ENCODE data around the gene UBXN1.

UBXN1 gene, protein sequence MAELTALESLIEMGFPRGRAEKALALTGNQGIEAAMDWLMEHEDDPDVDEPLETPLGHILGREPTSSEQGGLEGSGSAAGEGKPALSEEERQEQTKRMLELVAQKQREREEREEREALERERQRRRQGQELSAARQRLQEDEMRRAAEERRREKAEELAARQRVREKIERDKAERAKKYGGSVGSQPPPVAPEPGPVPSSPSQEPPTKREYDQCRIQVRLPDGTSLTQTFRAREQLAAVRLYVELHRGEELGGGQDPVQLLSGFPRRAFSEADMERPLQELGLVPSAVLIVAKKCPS

DNA sequence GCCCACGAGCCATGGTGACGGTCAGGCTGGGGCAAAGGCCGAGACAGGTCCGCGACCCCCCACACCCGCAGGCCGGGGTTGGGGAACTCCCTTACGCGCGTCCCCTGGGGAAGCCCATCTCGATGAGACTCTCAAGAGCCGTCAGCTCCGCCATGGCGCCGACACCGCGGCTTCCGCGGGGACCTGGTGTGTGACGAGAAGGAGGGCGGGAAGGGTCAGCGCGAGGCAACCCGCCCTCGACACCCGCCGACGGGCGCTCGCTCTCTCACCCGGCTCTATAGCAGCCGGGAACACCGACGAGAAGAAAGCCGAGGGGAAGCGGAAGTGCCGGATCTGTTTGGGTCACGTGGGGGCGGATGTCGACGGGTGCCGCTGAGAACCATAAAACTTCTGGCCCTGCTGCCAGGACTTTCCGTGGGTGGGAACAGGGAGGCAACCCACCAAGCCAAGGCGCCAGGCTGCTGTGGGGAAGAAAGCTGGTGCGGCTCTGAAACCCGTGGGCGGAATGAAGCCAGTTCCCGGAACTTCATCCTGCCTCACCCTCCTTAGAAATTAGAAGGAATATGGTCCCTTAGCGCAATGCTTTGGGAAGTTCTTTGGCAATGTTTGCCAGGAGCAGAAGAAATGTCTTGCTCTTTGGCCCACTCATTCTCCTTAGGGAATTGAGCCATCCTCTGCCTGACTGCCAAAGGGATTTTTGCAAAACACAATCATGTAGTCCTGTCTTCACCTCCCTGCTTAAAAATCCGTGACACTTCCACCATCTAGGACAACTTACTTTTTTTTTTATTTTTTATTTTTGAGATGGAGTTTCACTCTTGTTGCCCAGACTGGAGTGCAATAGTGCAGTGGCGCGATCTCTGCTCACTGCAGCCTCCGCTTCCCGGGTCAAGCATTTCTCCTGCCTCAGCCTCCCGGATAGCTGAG lies at the start of gene UBXN1:
Gene UBXN1 (minus strand): TSS at position 304 of the 927 bp plus-strand sequence. CDS start 150 bp downstream, at position 154.
- DNase-seq: peak; percentile 78 to 82

DNA sequence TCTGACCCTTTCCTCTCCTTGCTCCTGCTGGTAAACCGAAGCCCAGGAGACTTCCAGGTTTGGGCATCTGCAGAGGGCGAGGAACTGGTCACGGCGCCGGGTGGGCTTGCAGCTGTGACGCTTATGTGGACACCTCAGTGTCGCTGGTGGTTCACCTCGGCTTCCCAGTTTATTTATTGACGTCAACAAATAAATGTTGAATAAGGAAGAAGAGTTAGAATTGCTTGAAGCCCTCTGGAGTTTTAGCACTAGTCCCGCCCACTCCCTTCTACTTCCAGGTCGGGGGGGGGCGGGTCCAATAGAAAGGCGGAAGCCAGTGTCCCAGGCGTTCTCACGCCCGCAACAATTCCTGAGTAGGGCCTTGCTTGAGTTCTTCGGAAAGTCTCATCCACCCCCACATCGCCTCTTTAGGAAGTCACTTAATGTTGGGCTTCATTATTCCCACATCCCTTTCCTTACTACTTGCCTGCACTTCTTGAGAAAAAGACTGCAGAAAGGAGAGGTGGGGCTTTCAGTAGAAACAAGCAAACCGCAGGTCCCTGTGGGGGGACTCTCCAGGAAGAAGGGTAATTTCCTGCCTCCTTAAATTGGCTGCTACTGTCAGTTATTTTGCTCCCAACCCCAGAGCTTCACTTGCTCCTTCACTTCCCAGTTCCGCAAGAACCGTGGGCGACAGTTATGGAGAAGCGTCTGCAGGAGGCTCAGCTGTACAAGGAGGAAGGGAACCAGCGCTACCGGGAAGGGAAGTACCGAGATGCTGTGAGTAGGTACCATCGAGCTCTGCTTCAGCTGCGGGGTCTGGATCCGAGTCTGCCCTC lies 49.5 kb upstream of the UBXN1 start, which contains the start of gene TTC9C:
Gene TTC9C (plus strand): TSS at position 316 of the 818 bp plus-strand sequence. CDS start 363 bp downstream, at position 679.
- peak; percentile 78 to 80 for DNase-seq

DNA sequence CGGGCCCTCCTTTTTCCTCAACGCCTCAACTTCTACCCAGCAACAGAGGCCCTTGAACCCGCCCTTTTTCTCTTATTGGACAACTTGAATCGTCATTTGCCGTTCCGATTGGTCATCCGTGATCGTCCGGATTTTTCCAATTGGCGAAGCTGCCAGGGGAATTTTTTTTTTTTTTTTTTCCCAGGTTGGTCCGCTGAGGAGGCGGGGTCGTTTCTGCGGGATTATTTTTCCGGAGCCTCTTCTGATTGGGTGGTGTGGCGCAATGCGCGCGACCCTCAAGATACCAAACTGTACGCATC lies 48.9 kb upstream of the UBXN1 start:
- DNase-seq: peak; percentile 72 to 75

DNA sequence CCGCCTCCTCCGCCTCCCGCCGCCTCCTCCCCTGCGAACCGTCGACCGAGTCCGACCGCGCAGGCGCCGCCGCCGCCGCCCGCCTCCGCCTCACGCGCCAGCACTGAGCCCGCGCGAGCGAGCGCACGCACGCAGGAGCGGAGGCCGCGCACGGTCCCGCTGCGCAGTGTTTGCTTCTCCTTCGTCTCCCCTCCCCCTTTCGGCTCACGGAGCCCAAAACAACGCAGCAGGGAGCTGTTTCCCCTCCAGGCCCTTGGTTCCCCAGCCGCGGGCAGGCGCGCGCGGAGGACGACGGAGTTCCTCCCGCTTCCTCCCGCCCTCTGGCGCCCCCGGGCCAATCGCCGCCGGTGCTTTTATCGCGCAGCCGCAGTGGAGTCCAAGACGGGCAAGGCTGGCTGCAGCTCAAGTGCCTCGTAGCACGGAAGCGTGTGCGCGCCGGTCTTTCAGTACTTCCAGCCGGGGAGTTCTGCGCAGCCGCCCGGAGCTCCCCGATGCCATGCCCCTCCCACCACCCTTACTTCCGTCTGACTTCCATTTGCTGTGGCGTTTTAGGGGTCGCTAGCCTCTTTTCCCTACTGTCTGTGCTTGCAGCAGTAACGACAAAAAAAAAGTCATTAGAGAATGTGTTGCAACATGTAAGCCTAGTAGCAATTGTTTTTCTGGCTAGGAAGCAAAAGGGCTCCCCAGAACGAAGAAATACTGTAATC lies 48.4 kb upstream of the UBXN1 start, which contains the start of gene HNRNPUL2:
Gene HNRNPUL2 (minus strand): TSS at position 293 of the 707 bp plus-strand sequence. CDS start 301 bp downstream, outside the sequence.
- DNase-seq: peak; percentile 96 to 98

DNA sequence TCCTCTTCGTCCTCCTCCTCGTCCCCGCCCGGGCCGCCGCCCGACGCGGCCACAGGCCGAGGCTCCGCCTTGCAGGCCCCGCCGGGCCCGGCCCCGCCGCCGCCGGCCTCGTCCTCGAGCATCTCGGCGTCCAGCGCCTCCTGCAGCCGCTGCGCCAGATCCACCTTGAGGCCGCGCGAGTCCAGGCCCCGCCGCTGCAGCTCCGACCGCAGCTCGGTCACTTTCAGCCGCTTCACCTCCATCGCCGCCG lies 48.0 kb upstream of the UBXN1 start:
- no peak for DNase-seq

DNA sequence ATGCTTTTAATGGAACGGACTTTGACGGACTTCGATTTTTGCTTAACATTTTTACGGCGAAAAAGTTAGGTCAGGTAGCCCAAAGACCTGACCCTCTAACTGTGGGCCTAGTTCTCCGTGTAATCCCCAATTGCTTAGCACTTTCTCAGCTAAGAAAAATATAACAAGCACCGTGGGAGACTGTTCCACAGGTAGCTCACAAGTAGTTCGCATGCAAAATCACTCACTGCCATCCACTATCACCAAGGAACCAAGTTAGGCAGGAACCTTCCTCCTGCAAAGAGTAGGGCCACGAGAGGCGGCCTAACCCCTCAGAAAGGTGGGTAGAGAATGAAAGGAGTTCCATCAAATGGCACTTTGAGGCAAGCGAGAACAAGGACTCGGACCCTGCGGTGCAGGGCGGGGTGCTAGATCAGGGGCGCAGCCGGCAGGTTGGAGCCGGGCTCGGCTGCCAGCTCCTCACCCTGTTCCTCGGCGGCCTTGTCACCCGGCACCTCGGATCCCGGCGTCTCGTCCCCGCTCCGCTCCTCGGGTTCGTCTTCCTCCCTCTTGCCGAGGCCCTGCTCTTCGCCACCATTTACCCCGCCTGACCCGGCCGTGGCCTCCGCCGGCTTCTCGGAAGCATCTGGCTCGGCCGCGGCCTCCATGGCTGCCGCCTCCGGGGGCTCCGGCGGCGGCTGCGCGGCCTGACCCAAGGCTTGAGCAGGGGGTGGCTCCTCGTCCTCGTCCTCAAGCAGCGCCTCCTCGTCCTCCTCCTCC lies 47.5 kb upstream of the UBXN1 start:
- no peak for DNase-seq

DNA sequence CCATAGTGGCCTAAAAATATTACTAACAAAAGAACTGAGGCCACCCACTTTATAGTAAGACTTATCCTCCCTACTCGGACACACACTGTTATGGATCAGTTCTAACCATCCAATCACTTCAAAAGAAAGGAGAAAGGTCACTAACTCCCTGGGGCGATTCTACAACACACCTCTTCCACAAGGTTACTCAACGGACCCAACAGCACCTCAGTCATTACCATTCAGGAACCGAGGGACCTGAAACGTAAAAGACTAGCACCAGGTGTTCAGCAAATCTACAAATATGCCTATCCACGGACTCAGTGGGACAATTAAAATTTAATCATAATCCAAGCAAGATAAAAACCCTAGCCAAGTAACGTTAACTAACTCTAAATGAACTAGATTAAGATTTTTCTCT lies 46.8 kb upstream of the UBXN1 start:
- no peak for DNase-seq

DNA sequence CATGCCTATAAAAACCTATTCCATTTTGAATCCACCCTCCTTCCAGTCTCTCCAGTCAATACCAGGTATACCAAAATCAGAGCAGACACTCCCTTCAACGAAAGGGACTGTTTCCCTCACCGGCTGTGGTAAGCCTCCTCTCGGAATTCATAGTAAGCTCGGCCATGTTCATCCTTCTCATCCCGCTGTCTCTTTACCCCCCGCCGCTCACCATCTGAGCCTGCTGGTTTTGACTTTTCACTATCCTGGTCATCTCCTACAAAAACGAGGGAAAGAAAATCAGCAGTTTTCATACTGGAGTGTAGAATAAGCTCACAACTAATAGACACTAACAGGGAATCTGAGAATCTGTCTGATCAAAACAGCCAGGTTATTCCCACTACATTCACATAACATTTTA lies 45.3 kb upstream of the UBXN1 start:
- DNase-seq: no peak

DNA sequence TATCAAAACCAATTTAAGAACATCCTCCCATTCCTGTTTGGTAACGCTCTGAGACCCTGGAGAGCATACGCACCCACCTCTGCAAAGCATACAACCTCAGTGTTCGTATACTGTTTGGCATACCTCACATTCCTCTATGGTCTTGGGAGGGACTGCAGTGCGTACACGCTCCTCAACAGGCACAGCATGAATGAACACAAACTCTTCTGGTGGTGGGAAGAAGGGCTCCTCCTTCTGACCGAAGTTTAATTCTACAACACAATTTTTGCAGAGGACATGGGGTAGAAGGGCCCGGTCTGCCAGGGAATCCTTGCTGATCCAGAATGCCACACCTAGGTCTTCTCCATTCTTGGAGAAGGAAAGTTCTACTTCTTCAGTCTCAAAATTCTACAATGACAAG lies 43.1 kb upstream of the UBXN1 start:
- DNase-seq: no peak

DNA sequence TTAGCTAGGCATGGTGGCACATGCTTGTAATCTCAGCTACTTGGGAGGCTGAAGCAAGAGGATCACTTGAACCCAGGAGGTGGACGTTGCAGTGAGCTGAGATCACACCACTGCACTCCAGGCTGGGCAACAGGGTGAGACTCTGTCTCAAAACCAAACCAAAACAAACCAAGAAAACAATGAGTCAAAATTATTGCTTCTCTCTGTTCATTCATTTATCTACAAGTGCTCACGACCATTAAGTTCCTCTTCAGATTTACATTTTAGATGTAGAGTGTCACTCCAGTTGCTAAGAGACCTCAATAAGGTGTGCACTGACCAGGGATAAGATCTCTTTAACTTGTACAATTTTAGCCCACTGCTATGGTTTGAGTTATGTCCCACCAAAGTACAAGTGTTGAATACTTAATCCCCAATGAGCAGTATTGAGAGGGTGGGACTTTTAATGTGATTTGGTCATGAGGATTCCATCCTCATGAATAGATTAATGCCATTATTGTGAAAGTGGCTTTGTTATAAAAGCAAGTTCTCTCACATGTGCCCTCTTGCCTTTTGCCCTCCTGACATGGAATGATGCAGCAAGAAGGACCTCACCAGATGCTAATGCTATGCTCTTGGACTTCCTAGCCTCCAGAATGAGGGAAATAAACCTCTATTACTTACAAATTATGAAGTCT lies 40.6 kb upstream of the UBXN1 start:
- no peak for DNase-seq

DNA sequence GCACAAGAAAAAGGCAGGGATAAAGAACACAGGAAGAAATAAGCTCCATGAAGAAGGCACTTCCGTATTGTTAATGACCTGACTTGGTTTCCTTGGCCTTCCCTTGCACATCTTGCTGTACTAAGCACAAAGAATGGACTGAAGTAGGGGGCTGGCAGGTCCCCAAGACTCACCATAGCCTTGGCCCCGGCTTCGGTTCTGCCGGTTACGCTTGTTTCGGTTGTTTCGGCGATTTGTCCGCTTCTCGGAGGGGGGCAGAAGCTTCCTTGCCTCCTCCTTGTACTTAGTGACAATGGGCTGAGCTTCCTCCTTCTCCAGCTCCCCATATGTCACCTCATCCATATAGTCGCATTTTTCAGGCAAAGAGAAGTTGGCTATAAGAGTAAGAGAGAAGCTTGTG lies 37.9 kb upstream of the UBXN1 start:
- no peak for DNase-seq

DNA sequence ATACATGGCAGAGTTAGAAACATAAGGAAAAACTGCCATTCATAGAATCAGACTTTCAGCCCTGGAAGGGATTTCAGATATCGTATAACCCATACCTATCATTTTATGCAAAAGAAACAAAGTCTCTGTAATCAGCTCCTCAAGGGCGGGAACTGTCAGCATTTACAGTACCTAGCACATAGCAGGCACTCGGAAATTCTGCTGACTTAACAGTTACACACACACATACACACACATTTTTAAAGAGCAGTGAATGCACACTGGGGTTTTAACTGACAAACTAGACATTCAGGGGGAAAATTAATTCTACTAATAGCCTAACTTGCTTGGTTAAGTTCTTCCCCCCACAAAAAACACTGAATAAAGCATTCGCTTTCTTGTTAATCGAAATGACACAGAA lies 37.3 kb upstream of the UBXN1 start:
- DNase-seq: no peak

DNA sequence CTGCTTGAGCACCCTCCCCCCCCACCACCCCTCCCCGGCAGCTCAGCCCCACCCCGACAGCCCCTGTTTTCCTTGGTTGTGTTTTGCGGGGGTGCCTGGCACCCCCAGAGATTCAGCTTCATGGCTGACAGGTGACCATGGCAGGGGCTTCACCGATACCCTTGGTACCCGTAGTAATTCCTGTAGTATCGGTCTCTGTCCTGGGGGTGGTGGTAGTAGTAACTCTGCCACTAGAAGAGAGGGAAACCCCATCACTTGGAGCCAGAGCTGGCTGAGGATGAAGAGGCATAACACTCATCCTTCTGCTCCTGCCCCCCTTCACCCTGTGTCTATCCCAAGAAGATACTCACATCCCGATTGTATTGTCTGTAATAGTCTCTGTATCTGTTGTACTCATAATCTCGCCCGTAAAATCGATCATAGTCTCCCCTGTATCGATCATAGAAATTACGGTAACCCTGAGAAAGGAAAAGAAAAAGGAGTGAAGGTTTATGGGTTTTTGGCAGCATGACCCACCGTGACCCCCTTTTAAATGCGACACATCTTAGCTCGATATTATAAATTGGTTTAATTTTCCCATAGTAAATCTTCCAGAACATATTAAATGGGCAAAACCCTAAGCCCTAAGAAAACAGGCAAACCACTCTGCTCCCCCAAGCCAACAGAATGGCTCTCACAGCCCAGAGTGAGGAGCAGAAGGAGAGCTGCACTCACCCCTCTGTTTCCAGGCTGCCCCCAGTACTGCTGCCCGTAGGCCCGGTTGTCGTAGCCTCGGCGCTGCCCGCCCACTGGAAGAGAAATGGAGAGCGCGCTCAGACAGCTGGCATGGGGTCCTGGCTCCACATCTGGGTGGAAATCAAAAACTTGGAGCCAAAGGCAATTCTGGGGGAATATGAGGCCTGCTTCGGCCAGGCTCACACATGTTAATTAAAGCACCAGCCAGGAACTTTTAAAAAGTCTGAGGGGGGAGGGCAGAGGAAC lies 36.6 kb upstream of the UBXN1 start:
- DNase-seq: no peak

DNA sequence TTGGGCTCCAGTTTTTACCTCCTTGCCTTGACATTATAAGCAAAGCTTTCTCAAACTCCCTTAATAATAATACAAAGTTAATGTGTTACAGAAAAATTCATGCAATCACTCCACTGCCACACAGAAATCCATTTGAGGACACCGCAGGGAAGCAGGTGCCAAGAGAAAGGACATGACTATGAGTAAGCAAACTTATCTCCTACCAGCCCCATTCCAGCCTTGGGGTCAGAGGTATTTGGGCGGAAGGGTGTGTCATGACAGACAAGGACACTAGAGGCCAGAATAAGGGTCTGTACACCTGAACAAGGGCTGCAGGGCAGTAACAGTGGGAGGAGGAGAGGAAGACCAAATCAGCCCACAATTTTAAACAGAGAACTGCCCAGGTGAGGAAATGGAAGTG lies 34.5 kb upstream of the UBXN1 start:
- DNase-seq: no peak

DNA sequence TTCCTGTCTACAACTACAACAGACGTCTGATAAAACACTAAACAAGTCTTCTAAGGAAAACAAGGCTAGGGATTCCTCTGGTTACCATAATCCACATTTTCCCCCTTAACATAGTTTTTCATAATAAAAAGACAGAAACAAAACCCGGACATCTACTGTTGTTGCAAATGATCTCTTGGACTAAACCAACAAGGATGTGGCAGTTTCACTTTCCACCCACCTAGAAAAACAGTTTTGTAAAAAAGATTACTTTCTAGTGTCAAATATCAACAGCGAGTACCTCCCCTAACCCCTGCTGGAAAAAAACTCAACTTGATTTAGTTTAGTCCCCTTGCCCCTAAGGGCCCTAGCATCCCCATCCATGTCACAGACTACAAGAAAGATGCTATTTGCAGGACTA lies 34.0 kb upstream of the UBXN1 start:
- DNase-seq: no peak

DNA sequence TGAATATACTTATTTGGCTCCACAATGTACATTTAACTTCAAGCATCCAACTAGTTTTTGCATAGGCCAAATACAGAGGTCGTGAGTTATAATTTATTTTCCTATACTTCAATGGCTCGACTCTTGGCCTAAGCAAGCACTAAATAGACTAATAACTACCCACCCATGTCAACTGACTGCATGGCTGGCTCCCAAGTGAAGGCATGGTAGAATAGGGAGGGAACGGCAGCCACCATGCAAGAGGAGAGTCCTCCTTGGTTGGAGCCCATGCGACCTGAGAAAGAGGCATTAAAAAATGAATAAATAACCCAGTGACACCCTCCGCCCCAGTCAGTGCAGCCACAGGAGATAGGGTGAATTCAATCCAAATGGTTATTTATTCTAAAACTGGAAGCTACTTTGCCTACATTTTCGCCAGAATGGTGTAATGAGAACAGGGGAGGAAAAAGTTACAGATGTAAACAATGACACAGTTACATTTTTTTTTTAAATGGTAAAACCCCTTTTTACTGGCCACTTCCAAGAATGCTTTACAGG lies 33.5 kb upstream of the UBXN1 start:
- no peak for DNase-seq

DNA sequence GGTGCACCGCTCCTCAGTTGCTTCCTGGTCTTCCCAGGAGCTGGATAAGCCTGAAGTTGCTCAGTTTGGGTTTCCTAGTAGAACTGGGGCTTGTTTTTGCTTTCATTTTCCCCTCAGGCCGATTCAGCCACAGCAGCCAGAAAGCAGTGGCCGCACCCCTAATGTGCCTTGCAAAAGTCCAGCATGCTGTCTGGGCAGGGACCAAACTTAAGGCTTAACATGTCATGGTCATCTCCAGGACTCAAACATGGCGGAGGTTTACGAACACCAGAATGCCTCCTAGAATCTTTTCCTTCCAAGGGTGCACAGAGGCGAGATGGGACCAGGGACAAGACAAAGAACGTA lies 31.1 kb upstream of the UBXN1 start:
- DNase-seq: no peak

DNA sequence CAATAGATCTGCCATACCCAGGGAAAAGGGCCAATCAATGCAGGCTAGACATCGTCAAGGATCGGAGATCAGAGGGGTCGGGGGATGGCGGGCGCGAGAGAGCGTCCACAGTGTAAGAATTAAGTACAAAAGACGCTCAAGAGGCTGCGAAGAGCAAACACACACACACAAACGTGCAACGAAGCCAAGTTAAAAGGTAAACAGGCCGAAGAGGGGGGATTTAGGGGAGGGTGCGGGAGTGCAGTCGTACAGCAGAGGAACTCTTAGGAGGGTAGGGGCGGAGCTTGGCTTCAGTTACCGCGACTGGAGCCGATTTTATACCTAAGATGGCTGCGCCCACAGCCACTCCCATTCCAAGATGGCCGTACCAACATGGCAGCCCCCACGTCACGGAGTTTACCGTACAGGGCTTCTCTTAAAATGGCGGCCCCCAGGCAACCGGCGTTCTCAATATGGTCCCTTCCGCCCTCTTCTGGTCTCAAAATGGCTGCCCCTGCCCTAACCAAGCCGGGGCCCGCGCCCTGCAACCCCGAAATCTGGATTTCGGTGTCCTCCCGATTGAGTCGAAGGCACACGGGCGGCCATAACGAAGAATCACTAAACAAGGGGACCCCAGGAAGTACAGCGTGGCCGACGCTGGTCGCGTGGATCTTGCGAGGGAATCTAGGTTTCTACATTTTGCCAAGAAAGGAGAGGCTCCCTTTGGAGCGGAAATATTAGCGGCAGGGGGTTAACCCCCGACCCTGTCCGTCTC lies 30.6 kb upstream of the UBXN1 start:
- peak; percentile 96 to 97 for DNase-seq

DNA sequence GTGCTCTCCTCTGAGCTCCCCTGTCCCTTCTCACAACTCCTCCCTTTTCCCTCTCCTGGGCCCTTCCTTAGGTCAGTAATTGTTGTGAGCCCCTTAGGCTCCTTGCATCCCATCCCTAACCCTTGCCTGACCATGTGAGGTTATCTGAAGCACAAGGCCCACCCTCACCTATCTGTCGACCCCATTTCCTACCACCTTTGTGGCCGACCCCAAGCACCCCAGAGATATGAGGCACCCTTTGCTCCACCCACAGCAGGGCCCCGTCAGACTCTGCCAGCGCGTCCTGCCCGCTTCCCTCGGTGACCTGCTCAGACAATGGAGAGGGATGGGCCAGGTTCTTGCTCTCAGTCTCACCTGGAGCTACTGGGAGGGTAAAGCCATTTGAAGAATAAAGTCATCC lies 29.9 kb upstream of the UBXN1 start:
- peak; percentile 24 to 37 for DNase-seq
